ENCODE data around the gene AKT3.

The AKT3 gene

DNA sequence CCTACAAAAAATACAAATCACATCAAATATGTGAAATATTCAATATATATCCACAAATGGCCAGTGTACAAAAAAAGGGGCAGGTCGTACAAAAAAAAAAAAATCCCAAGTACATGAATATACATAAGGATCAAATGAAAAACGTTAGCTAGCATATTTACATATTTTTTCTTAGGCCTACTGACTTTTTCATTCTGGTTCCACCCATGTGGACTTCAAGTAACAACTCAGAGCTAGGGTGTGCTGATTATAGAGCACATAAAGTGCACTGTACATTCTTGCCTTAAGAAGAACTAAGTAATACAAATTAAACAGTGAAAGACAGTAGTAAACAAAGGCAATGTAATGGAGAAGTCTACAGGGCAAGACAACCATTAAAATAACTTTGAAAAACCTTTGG, 297.0 kb downstream of the AKT3 start:
- no peak for DNase-seq (ENCODE audit: low spot score)

DNA sequence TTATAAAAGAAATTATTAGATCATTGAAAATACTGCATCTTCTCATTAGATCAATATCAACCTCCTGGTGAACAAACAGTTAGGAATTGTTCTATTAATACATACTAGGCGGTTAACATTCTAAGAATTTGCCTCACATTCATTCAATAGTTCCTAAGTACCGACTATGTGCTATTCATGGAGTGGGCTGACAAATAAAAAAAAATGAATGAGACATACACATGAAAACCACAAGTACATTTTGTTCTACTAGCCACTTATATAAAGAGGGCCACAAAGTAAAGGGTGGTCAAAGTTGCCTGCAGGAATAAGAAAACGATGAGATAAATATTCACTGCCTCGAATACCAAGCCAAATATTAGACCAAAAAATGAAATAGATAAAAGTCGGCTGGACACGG, 299.8 kb downstream of the AKT3 start:
- DNase-seq (ENCODE audit: low spot score), result no peak

DNA sequence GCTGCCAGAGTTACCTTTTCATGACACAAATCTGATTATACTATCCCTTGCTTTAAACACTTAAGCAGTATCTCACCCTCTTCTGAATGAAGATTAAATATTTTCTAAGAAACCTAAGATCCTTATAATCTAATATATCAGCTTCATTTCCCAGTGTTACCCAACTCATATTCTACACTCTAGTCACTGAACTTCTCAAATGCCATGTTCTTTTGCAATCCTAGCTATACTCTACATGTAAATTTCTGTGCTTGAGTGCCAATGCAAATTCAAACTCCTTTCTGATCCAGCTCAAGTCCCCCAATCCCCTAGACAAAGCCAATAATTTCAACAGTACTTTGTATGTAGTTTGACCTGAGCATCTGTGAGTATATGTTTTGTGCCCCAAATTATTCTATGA, 300.3 kb downstream of the AKT3 start:
- DNase-seq (ENCODE audit: low spot score), result no peak

DNA sequence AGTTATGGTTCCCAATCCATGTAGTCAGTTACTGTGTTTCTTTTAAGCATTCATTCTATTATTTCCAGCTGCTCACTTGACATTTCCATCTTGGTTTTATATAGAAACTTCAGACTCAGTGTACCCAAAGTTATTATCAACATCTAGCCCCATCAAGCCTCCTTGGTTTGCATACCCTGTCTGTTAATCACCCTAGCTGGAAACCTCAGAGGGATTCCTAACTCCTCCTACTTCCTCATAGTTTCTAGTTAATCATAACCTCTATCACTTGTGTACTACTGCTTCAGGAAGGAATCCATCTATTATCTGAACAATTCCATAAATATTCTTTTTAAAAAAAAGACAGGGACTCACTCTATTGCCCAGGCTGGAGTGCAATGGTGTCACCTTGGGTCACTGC, 300.9 kb downstream of the AKT3 start:
- DNase-seq (ENCODE audit: low spot score), result no peak

- no peak for DNase-seq (ENCODE audit: low spot score)
Observed at GRCh38 chr1:243548516-243548915, 301.5 kb downstream of the AKT3 start.

GRCh38 chr1:243547891-243548290, 302.2 kb downstream of the AKT3 start:
- DNase-seq (ENCODE audit: low spot score), result no peak

- DNase-seq (ENCODE audit: low spot score), result no peak
Observed at GRCh38 chr1:243546457-243546856, 303.6 kb downstream of the AKT3 start.

GRCh38 chr1:243543501-243543900, 306.5 kb downstream of the AKT3 start:
- no peak for DNase-seq (ENCODE audit: low spot score)

DNA sequence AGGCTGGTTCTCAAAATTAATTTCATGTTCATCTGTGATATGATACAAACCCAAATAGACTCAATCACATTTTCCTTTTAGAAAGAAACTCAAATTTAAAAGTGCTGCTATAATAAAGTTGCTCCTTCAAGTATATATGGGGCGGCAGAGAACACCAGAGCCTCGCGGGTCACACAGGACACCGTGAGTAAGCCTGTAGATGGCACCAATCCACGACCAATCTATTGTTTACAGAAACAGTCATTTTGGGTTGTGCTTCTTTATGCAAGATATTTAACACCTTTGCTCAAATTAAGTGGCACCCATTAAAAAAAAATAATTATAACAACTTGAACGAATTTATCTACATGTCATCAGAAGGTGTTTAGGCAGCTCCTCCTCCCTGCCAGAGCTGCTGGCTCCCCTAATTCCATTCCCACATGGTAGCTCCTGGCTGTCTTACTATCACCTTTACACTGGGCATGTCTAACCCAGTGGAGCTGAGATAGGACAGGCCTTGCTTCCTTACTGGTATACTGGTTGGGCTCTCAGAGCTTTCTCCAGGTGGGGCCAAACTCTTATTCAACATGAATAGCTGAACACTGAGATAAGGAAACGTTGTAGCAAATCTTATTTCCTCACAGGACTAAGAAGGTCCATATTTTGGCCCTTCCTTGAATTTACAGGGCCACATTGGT, 307.2 kb downstream of the AKT3 start:
- DNase-seq (ENCODE audit: low spot score), result no peak

- DNase-seq (ENCODE audit: low spot score), result no peak
Observed at GRCh38 chr1:243539636-243540035, 310.4 kb downstream of the AKT3 start.

DNA sequence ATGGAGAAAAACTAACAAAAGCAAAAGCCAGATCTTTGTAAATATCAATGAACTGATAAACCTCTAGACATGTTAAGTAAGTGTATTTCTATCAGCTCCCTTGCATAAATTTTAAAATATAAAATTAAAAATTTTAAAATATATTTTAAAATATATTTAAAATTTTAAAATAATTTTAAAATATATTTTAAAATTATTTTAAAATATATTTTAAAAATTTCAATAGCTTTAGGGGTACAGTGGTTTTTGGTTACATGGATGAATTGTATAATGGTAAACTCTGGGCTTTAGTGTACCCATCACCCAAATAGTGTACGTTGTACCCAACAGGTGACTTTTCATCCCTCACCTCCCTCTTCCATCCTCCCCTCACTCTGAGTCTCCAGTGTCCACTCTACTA, 315.0 kb downstream of the AKT3 start:
- no peak for DNase-seq (ENCODE audit: low spot score)

DNA sequence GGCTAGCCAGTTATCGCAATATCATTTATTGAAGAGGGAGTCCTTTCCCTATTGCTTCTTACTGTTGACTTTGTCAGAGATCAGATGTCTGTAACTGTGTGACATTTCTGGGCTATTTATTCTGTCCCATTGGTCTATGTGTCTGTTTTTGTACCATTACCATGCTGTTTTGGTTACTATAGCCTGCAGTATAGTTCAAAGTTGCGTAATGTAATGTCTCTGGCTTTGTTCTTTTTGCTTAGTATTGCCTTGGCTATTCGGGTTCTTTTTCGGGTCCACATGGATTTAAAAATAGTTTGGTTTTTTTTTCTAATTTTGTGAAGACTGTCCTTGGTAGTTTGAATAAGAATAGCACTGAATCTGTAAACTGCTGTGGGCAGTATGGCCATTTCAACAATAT, 320.5 kb downstream of the AKT3 start:
- no peak for DNase-seq (ENCODE audit: low spot score)

DNA sequence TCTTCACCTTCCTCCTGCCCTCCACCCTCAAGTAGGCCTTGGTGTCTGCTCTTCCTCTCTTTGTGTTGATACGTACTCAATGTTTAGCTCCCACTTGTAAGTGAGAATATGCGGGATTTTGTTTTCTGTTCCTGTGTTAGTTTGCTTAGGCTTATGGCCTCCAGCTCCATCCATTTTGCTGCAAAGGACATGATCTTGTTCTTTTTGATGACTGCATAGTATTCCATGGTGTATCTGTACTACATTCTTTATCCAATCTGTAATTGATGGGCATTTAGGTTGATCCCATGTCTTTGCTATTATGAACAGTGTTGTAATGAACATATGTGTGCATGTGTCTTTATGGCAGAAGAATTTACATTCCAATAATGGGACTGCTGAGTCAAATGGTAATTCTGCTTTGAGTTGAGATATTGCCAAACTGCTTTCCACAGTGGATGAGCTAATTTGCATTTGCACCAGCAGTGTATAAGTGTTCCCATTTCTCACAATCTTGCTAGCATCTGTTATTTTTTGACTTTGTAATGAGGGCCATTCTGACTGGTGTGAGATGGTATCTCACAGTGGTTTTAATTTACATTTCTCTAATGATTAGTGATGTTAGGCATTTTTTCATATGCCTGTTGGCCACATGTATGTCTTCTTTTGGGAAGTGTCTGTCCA, 321.5 kb downstream of the AKT3 start:
- peak; percentile 38 for DNase-seq (ENCODE audit: low spot score)

- no peak for DNase-seq (ENCODE audit: low spot score)
Observed at GRCh38 chr1:243526180-243526579, 323.9 kb downstream of the AKT3 start.

DNA sequence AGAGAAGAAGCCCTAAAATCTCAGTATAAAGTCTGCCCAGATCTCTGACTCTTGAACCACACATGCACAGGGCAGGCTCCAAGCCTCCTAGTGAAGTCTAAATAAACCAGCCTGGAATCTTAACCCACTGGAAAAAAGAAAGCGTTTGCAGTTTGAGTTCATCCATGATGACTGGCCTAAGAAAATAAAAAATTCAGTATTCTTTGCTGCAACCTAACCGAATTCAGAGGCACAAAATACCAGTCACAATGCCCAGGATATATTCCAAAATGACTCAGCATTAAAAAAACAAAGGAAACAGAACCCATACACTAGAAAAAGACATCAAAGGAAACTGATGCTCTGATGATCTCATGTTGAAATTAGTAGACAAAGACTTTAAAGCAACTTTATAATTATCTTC, 325.0 kb downstream of the AKT3 start:
- DNase-seq (ENCODE audit: low spot score), result peak; percentile 5

DNA sequence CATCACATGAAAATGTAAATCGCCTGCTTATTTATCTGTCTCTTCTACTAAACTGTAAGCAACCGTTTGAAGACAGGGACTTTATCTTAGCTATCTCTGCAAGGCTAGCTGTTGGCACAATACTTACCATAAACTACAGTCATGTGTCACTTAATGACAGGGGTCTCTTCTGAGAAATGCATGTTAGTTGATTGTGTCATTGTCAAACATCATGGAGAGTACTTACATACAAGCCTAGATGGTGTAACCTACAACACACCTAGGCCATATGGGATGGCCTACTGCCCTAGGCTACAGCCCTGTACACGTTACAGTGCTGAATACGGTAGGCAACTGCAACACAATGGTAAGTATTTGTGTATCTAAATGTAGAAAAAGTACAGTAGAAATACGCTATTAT, 326.3 kb downstream of the AKT3 start:
- no peak for DNase-seq (ENCODE audit: low spot score)

DNA sequence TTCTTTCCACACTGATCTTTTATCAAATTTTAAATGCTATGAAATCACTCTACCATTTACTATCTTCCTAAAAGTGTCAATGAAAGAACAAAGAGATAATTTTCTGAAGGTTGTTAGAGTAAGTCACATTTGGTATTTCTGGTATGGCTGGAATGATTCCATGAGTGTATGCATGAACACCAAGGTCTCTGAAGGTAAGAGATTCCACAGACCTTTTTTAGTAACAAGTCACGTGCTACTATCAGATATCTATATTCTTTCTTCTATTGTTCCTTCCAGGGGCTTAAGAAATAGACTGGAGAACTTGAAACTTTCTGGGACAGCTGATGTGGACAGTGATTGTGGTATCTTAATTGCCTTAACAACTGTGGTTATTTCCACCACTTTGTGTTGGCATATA, 329.2 kb downstream of the AKT3 start:
- no peak for DNase-seq (ENCODE audit: low spot score)

DNA sequence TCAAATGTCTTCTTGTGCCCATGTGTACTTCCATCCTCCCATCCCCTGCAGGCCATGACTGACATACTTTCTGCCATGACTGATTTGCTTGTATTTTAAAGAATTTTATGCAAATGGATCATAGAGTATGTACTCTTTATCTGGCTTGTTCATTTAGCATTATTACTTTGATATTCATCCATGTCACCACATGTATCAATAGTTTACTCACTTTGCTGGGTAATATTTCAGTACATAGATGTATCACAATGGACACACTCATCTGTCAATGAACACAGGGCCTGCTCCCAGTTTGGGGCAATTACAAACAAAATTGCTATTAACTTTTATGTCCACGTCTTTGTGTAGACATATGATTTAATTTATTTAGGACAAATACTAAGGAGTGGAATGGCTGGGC, 335.1 kb downstream of the AKT3 start:
- no peak for DNase-seq (ENCODE audit: low spot score)

GRCh38 chr1:243513726-243514491, 336.1 kb downstream of the AKT3 start:
- no peak for DNase-seq (ENCODE audit: low spot score)

GRCh38 chr1:243510928-243511327, 339.1 kb downstream of the AKT3 start:
- DNase-seq (ENCODE audit: low spot score), result no peak

DNA sequence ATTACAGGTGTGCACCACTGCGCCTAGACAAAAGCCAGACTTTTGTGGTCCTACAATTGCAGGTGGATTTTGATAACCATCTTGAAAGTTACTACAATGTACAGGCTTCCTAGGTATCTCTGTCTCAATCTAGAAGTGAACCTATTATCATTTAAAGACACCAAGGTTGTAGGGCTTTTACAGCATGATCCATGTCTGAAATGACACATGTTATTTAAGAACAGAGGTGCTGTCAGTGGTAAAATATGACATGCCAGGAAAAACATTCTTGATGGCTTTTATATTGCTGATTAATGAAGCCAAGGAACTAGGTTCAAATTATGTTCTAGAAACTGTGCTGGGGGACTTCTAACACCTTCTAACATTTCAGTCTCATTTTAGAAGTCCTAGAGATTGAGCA, 341.1 kb downstream of the AKT3 start:
- no peak for DNase-seq (ENCODE audit: low spot score)

DNA sequence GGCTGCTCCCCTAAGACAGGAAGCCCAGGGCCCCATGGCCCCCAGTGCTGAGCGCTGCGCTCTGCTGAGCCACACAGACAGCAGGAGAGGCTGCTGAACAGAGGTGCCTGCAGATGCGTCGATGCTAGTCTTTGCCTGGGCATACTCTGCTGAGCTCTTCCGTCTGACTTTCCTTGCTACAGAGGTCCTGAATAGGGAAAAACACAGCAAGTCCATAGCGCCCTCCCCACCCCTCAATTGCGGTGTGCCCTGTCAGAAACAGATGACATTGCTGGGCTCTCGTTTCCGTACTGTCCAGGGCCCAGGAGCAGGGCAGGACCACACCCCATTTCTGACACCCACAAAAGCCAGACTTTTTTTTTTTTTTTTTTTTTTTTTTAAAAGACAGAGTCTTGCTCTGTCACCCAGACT, 341.7 kb downstream of the AKT3 start:
- no peak for DNase-seq (ENCODE audit: low spot score)

GRCh38 chr1:243507672-243508302, 342.3 kb downstream of the AKT3 start:
- no peak for DNase-seq (ENCODE audit: low spot score)
